Epidermal melanocyte (primary cell): Measurements from ENCODE around the gene GPR34.

Source experiments
- DNase-seq: peaks from one replicate; pipeline ENCODE4 v3.0.0; 2011; ENCODE audit warnings: low spot score; ENCODE audit not compliant: insufficient read length

The GPR34 gene

DNA sequence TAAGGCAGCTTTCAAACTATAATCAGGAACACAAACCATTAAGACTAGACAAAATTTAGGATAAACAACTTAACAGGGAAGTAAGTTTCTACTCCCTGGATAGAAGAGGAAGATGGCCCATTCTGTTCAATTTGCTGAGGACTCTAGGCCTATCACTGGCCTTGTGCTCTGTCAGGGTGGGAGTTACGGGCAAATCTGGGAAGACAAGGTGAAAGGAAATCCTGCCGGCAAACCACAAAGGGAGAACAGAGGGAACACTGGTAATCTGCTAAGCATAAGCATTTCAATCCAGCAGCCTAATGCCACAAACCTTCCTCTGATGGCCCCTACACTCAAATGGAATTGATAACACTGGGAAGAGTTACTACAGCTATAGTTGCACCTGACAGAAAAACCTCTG, 43.5 kb downstream of the GPR34 start:
- DNase-seq = no peak

- DNase-seq = no peak
Observed at GRCh38 chrX:41733939-41734338, 45.2 kb downstream of the GPR34 start.

DNA sequence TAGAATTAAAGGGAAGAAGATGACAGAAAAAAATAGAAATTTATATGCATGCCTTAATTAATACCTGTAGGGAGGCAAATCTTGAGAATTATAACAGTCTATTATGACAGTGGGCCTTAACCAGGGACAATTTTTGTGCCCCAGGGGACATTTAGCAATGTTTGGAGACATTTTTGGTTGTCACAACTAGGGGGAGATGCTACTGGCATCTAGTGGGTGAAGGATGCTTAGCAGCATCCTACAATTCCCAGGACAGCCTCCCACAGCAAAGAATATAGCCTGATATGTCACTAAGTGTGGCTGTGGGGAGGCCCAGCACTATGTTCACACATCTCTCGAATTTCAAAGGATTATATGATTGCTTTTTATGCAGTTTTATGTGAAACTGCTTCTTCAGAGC, 45.8 kb downstream of the GPR34 start:
- no peak for DNase-seq

DNA sequence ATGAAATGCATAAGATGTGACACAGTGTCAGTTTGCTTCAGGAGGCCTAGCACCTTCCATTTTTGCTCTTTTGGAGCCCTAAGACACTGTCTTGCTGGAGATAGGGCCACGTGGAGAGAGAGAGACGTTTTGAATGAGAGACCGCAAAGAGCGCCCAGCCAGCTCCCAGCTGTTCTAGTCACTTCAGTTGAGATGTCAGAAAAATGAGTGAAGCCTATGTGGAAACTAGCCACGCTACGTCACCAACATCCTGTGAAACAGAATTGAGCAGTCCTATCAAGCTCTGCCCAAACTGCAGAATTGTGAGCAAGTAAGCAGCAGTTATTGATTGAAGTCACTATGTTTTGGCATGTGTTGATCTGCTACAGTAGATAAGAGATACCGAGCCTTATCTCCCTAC, 48.3 kb downstream of the GPR34 start:
- no peak for DNase-seq

GRCh38 chrX:41739871-41740270, 51.1 kb downstream of the GPR34 start:
- no peak for DNase-seq
